Measurements from ENCODE around the gene TAAR1. TPM values are rescaled to one million over a fixed set of nuclear protein-coding genes. Genes with fewer than 3 reads are reported as not detected.
"Not testable (repeated sequence)": the region's sequence is repeated elsewhere in the genome, so short reads cannot be mapped to it uniquely, and the experiment has no call there.

TAAR1 gene
- total and polyA plus RNA-seq, 10 donors, result 0.37 TPM; not detected in 9

DNA sequence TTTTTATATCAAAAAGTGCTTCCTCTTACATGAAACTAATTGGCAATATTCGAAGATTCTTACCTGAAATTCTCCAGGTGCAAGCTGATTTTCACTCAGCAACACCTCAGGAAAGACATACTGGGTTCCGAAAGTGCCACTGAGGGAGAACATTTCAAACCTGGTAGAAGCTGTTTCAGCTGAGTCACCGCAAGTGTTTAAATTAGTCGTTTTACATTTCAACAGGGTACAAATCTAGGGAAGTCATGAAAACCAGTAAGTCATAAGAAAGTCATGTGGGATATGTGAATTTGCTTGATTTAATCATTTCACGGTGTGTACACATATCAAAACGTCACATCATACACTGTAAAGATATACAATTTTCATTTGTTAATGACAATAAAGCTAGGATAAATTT lies 25.3 kb upstream of the TAAR1 start:
- Histone ChIP-seq H3K9me3 (peaks cover 0 to 3% (median 0%) of the 10 kb centered on the region in 8 donors), H3K4me1 (no peaks in the 10 kb centered on the region), H3K4me3 (no peak overlapping the region), H3K27me3 (replicated peaks in 1 of 7) (no peaks in the 10 kb centered on the region), H3K27ac (no peak overlapping the region), H3K36me3 (peaks cover 0 to 50% (median 0%) of the 10 kb centered on the region in 6 donors)
- no peak for DNase-seq
- 80 to 89% (median 86%) methylated on average over 6 of the region's 6 CpGs for WGBS, 5 donors
- intact Hi-C loops (cut with DNase I; ENCODE audit: low total_unique reads), result no loop called here
- TF ChIP-seq POLR2AphosphoS5 (IDR thresholded peaks at IDR 0.05) (no peak), POLR2A (IDR thresholded peaks at IDR 0.05) (no peak)
- TF ChIP-seq, protein P1, sequence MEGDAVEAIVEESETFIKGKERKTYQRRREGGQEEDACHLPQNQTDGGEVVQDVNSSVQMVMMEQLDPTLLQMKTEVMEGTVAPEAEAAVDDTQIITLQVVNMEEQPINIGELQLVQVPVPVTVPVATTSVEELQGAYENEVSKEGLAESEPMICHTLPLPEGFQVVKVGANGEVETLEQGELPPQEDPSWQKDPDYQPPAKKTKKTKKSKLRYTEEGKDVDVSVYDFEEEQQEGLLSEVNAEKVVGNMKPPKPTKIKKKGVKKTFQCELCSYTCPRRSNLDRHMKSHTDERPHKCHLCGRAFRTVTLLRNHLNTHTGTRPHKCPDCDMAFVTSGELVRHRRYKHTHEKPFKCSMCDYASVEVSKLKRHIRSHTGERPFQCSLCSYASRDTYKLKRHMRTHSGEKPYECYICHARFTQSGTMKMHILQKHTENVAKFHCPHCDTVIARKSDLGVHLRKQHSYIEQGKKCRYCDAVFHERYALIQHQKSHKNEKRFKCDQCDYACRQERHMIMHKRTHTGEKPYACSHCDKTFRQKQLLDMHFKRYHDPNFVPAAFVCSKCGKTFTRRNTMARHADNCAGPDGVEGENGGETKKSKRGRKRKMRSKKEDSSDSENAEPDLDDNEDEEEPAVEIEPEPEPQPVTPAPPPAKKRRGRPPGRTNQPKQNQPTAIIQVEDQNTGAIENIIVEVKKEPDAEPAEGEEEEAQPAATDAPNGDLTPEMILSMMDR (IDR thresholded peaks at IDR 0.05 in 8 of 11, conservative IDR thresholded peaks at IDR 0.05 in 3 of 11), result no peak

DNA sequence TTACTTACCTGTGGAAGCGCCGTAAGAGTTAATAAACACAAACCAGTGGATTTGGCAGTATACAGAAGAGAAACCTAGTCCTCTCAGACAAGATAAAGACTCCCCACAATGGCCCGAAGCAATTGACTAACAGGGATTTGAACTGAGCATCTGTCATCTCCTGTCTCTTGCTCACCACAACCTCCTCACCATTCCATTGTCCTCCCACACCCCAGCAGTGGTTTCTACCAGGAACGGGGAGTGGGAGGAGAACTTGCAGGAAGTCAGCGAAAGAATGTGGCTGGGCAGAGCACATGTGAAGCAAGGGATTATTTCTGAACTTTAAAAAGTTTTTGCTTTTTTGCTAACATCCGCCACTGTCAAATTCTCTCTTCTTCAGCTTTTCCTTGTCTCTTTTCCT lies 24.6 kb upstream of the TAAR1 start:
- no peaks in the 10 kb centered on the region for H3K27me3 ChIP-seq (replicated peaks in 1 of 7)
- intact Hi-C loops (cut with DNase I; ENCODE audit: low total_unique reads), result no loop called here
- H3K4me1 ChIP-seq, result no peaks in the 10 kb centered on the region
- WGBS, 5 donors, result 73 to 86% (median 84%) methylated on average over 6 of the region's 6 CpGs
- no peak for TF ChIP-seq POLR2AphosphoS5 (IDR thresholded peaks at IDR 0.05)
- TF ChIP-seq, protein P1 (IDR thresholded peaks at IDR 0.05 in 8 of 11, conservative IDR thresholded peaks at IDR 0.05 in 3 of 11), result no peak
- no peak for TF ChIP-seq POLR2A (IDR thresholded peaks at IDR 0.05)
- no peak overlapping the region for H3K27ac ChIP-seq
- H3K4me3 ChIP-seq, result no peak overlapping the region
- no peak for DNase-seq
- peaks cover 0 to 3% (median 0%) of the 10 kb centered on the region in 8 donors for H3K9me3 ChIP-seq
- peaks cover 0 to 50% (median 0%) of the 10 kb centered on the region in 6 donors for H3K36me3 ChIP-seq

DNA sequence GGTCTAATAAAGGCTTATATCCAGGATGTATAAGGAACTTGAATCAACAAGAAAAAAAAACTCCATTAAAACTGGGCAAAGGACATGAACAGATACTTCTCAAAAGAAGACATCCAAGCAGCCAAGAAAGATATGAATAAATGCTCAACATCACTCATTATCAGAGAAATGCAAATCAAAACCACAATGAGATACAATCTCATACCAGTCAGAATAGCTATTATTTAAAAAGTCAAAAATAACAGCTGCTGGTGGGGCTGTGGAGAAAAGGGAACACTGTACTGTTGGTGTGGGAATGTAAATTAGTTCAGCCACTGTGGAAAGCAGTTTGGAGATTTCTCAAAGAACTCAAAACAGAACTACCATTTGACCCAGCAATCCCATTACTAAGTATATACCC lies 20.1 kb upstream of the TAAR1 start:
- H3K4me1 ChIP-seq, result peaks cover 0 to 11% (median 0%) of the 10 kb centered on the region in 6 donors
- not testable (repeated sequence) for H3K9me3 ChIP-seq; H3K27ac ChIP-seq; H3K27me3 ChIP-seq (replicated peaks in 1 of 7); H3K4me3 ChIP-seq; DNase-seq
- intact Hi-C loops (cut with DNase I; ENCODE audit: low total_unique reads), result loop anchor here (10.0 kb wide), 1 partner anchor 86 kb away; no protein-coding TSS in a partner anchor
- peaks cover 0 to 28% (median 0%) of the 10 kb centered on the region in 6 donors for H3K36me3 ChIP-seq

DNA sequence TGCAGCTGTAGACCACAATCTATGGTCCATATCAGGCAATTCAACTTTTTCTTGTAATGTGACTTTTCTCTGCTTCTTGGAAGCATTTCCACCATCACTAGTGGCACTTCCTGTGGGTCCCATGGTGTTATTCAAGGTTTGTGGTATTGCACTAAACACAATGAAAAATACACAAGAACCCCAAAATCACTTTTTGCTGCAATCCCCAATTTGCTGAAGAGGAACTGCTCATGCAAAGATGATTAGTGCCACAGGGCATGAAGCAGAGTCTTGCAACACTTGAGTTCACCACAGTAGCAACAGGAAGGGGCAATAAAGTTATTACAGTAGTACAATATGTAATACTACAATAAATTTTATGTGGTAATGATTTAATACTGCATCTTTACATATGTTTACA lies 16.8 kb upstream of the TAAR1 start:
- DNase-seq, result no peak
- Histone ChIP-seq H3K4me1 (peaks cover 0 to 11% (median 0%) of the 10 kb centered on the region in 6 donors), H3K27ac (peak overlapping the region in 4 of 8 donors; percentile 36 to 71 (median 56)), H3K36me3 (no peaks in the 10 kb centered on the region), H3K4me3 (no peak overlapping the region), H3K9me3 (no peaks in the 10 kb centered on the region), H3K27me3 (replicated peaks in 1 of 7) (no peaks in the 10 kb centered on the region)
- intact Hi-C loops (cut with DNase I; ENCODE audit: low total_unique reads), result loop anchor here (10.0 kb wide), 1 partner anchor 89 kb away; no protein-coding TSS in a partner anchor
- TF ChIP-seq, protein P1 (IDR thresholded peaks at IDR 0.05 in 8 of 11, conservative IDR thresholded peaks at IDR 0.05 in 3 of 11), result no peak
- peak in 1 of 3 donors; percentile 58 for TF ChIP-seq POLR2AphosphoS5 (IDR thresholded peaks at IDR 0.05)
- TF ChIP-seq POLR2A (IDR thresholded peaks at IDR 0.05), result no peak

DNA sequence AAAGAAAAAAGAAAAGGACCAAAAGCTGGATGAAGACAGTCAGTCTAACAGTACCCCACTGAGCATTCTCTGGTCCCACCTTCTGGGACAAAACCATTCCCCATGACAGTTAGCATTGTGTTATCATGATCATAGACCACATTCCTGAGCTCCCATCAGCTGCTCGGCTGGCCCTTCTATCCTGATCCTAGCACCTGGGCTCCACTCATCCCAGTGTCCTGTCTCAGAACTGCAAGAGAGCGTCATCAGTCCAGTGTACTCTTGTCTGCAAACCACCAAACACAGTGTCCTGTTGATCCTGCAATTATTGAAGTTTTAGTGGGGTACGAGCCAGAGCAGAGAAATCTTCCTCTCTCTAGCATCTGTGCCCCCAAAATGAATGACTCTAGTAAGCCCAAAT lies 16.0 kb upstream of the TAAR1 start:
- TF ChIP-seq, protein P1 (IDR thresholded peaks at IDR 0.05 in 8 of 11, conservative IDR thresholded peaks at IDR 0.05 in 3 of 11), result no peak
- TF ChIP-seq POLR2A (IDR thresholded peaks at IDR 0.05), result no peak
- TF ChIP-seq POLR2AphosphoS5 (IDR thresholded peaks at IDR 0.05), result no peak
- Histone ChIP-seq H3K27ac (peak overlapping the region in 4 of 8 donors; percentile 36 to 71 (median 56)), H3K27me3 (replicated peaks in 1 of 7) (no peaks in the 10 kb centered on the region), H3K4me1 (peaks cover 0 to 18% (median 2%) of the 10 kb centered on the region in 6 donors), H3K4me3 (no peak overlapping the region), H3K9me3 (no peaks in the 10 kb centered on the region), H3K36me3 (no peaks in the 10 kb centered on the region)
- WGBS, 5 donors, result 85 to 95% (median 88%) methylated on average over 3 of the region's 3 CpGs
- DNase-seq, result no peak
- intact Hi-C loops (cut with DNase I; ENCODE audit: low total_unique reads), result loop anchor here (10.0 kb wide), 1 partner anchor 90 kb away; no protein-coding TSS in a partner anchor
